ENCODE data around the gene IQCK. TPM values are rescaled to one million over a fixed set of nuclear protein-coding genes. Genes with fewer than 3 reads are reported as not detected.

IQCK gene
- total and polyA plus RNA-seq, 2 donors (not counting 1 experiment from before 2014, with no cell fraction given): 4.6 to 9.9 TPM

DNA sequence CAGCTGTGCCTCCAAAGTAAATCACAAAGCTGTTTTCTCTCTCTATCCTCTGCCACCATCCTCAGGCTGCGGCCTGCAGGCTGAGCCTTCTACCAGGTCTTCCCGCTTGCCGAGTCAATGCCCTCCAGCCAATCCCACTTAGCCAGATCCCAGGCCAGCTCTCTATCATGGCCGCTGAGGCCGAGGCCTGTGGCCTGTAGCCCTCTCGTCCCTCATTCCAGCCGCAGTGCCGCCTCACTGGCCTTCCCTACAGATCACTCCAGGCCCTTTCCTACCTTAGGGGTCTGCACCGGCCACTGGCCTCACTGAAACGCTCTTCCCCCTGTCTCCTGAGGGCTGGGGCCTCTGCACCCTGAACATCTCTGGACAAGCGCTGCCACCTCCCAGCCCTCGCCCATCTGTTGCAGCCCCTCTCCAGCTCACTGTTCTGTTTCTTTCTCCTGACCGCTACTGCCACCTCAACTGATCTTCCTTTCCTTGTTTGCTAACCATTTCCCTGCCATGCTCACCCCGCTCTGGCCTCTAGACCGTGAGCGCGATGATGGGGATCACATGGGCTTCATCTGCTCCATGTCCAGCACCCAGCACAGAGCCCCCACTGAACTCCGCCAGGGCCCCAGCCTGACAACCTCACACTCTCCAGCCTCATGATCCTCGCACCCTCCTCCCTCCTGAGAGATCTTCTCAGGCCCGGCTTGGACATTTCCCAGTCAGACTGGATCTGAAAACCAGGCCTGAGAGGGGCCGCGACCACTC is 8.5 kb upstream of the IQCK start:
- TF ChIP-seq EZH2 (IDR thresholded peaks at IDR 0.05; ENCODE audit: low read length, missing control alignments) (no peak), CTCF (conservative IDR thresholded peaks at IDR 0.05 in 1 of 2, IDR thresholded peaks at IDR 0.05 in 1 of 2; ENCODE audit: low read depth in 1 of 2, low read length in 2 of 2) (no peak)
- no peaks in the 10 kb centered on the region for H4K20me1 ChIP-seq (ENCODE audit: control insufficient read depth, extremely low read depth, insufficient read depth, low read length)
- peaks cover 29% of the 10 kb centered on the region for H3K36me3 ChIP-seq (ENCODE audit: control insufficient read depth, insufficient read depth, low read length)
- no peaks in the 10 kb centered on the region for H3K27me3 ChIP-seq (ENCODE audit: control insufficient read depth, insufficient read depth, low read length)
- no peak overlapping the region for H2AFZ ChIP-seq (ENCODE audit: low read length)
- H3K79me2 ChIP-seq (ENCODE audit: control insufficient read depth, insufficient read depth, low read length): peaks cover 6% of the 10 kb centered on the region
- H3K4me3 ChIP-seq (replicated peaks in 1 of 4; ENCODE audit: control extremely low read depth in 1 of 4, insufficient read depth in 1 of 4, low read depth in 3 of 4, low read length in 4 of 4): no peak overlapping the region
- no peak for DNase-seq (ENCODE audit: low read depth in 2 of 2)
- H3K9me3 ChIP-seq (ENCODE audit: control insufficient read depth, insufficient read depth, low read depth, low read length): no peaks in the 10 kb centered on the region
- no peak overlapping the region for H3K9ac ChIP-seq (ENCODE audit: insufficient read depth, low read length)
- no peak overlapping the region for H3K4me2 ChIP-seq (ENCODE audit: extremely low read depth, insufficient read depth, low read length)
- peaks cover 7% of the 10 kb centered on the region for H3K4me1 ChIP-seq (ENCODE audit: control insufficient read depth, extremely low read depth, insufficient read depth, low read length)
- H3K27ac ChIP-seq (ENCODE audit: insufficient read depth, low read length): no peak overlapping the region

GRCh38 chr16:19710191-19710908 is 7.7 kb upstream of the IQCK start:
- Histone ChIP-seq H3K27me3 (ENCODE audit: control insufficient read depth, insufficient read depth, low read length) (no peaks in the 10 kb centered on the region), H3K4me1 (ENCODE audit: control insufficient read depth, extremely low read depth, insufficient read depth, low read length) (no peaks in the 10 kb centered on the region), H3K79me2 (ENCODE audit: control insufficient read depth, insufficient read depth, low read length) (peaks cover 7% of the 10 kb centered on the region), H3K27ac (ENCODE audit: insufficient read depth, low read length) (no peak overlapping the region), H3K4me3 (replicated peaks in 1 of 4; ENCODE audit: control extremely low read depth in 1 of 4, insufficient read depth in 1 of 4, low read depth in 3 of 4, low read length in 4 of 4) (no peak overlapping the region), H3K4me2 (ENCODE audit: extremely low read depth, insufficient read depth, low read length) (no peak overlapping the region), H3K9me3 (ENCODE audit: control insufficient read depth, insufficient read depth, low read depth, low read length) (no peaks in the 10 kb centered on the region), H3K36me3 (ENCODE audit: control insufficient read depth, insufficient read depth, low read length) (peaks cover 21% of the 10 kb centered on the region), H2AFZ (ENCODE audit: low read length) (no peak overlapping the region), H3K9ac (ENCODE audit: insufficient read depth, low read length) (no peak overlapping the region), H4K20me1 (ENCODE audit: control insufficient read depth, extremely low read depth, insufficient read depth, low read length) (no peaks in the 10 kb centered on the region)
- TF ChIP-seq CTCF (conservative IDR thresholded peaks at IDR 0.05 in 1 of 2, IDR thresholded peaks at IDR 0.05 in 1 of 2; ENCODE audit: low read depth in 1 of 2, low read length in 2 of 2): no peak
- no peak for TF ChIP-seq EZH2 (IDR thresholded peaks at IDR 0.05; ENCODE audit: low read length, missing control alignments)
- no peak for DNase-seq (ENCODE audit: low read depth in 2 of 2)

DNA sequence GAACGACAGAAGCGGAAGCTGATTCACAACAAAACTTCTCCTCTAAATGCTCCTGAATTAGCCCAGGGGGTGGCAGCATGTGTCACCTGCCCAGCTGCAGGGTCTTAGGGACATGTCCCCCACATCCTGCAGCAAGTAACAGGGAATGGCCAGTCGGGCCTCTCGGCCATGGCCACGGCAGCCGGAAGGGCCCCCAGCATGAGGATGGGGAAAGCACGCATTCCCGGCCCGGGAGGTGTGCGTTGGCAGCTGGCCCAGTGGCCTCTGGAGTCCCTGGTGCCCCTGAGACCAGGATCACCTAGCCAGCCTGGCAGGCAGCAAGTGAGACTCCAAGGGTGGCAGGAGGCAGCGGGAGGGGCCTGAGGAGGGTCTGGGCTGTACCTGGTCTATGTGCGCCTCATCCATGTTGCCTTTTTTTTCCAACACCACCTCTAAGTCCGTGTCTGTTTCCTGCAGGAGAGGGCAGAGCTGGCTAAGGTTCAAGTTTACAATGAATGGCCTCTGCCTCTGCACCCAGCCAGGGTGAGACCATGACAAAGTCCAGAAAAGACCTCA is 7.0 kb upstream of the IQCK start:
- H3K27me3 ChIP-seq (ENCODE audit: control insufficient read depth, insufficient read depth, low read length): no peaks in the 10 kb centered on the region
- H3K79me2 ChIP-seq (ENCODE audit: control insufficient read depth, insufficient read depth, low read length): peaks cover 13% of the 10 kb centered on the region
- H4K20me1 ChIP-seq (ENCODE audit: control insufficient read depth, extremely low read depth, insufficient read depth, low read length): no peaks in the 10 kb centered on the region
- peaks cover 21% of the 10 kb centered on the region for H3K36me3 ChIP-seq (ENCODE audit: control insufficient read depth, insufficient read depth, low read length)
- DNase-seq (ENCODE audit: low read depth in 2 of 2): no peak
- TF ChIP-seq CTCF (conservative IDR thresholded peaks at IDR 0.05 in 1 of 2, IDR thresholded peaks at IDR 0.05 in 1 of 2; ENCODE audit: low read depth in 1 of 2, low read length in 2 of 2) (no peak), EZH2 (IDR thresholded peaks at IDR 0.05; ENCODE audit: low read length, missing control alignments) (no peak)
- H3K9me3 ChIP-seq (ENCODE audit: control insufficient read depth, insufficient read depth, low read depth, low read length): no peaks in the 10 kb centered on the region
- H3K4me1 ChIP-seq (ENCODE audit: control insufficient read depth, extremely low read depth, insufficient read depth, low read length): no peaks in the 10 kb centered on the region
- H3K4me3 ChIP-seq (replicated peaks in 1 of 4; ENCODE audit: control extremely low read depth in 1 of 4, insufficient read depth in 1 of 4, low read depth in 3 of 4, low read length in 4 of 4): no peak overlapping the region
- H3K4me2 ChIP-seq (ENCODE audit: extremely low read depth, insufficient read depth, low read length): no peak overlapping the region
- H3K9ac ChIP-seq (ENCODE audit: insufficient read depth, low read length): no peak overlapping the region
- H3K27ac ChIP-seq (ENCODE audit: insufficient read depth, low read length): no peak overlapping the region
- no peak overlapping the region for H2AFZ ChIP-seq (ENCODE audit: low read length)

All from fibroblast of lung (primary cell).